ENCODE data around the gene TMEM245. TPM values are rescaled to one million over a fixed set of nuclear protein-coding genes. Genes with fewer than 3 reads are reported as not detected.

TMEM245 gene
- total and polyA plus RNA-seq, 2 of the 13 experiments (the other 11 are each of a cell fraction or from before 2014, with no cell fraction given) = 53.5 to 55.4 TPM

DNA sequence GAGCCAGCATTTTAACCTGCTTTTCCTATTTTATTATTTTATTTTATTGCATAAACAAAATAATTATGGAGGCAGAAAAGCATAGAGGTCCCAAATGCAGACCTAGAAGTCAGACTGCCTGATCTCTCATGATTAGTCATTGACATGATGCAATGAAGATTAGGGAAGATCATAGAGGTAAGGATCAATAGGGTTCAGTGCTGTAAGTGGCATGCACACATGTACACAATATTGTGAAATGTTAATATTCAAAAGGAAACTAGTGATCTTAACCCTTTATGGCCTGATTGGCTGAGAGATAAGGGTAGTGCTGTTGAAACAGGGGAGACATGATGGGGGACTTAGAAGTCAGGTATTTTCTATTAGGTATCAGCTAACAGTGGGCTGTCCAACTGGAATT is 48.4 kb upstream of the TMEM245 start (continued):
- TF ChIP-seq, protein P1, sequence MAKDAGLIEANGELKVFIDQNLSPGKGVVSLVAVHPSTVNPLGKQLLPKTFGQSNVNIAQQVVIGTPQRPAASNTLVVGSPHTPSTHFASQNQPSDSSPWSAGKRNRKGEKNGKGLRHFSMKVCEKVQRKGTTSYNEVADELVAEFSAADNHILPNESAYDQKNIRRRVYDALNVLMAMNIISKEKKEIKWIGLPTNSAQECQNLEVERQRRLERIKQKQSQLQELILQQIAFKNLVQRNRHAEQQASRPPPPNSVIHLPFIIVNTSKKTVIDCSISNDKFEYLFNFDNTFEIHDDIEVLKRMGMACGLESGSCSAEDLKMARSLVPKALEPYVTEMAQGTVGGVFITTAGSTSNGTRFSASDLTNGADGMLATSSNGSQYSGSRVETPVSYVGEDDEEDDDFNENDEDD (CRISPR knock-in tag; IDR thresholded peaks at IDR 0.05; ENCODE audit: borderline replicate concordance) = no peak
- TF ChIP-seq, protein P2, sequence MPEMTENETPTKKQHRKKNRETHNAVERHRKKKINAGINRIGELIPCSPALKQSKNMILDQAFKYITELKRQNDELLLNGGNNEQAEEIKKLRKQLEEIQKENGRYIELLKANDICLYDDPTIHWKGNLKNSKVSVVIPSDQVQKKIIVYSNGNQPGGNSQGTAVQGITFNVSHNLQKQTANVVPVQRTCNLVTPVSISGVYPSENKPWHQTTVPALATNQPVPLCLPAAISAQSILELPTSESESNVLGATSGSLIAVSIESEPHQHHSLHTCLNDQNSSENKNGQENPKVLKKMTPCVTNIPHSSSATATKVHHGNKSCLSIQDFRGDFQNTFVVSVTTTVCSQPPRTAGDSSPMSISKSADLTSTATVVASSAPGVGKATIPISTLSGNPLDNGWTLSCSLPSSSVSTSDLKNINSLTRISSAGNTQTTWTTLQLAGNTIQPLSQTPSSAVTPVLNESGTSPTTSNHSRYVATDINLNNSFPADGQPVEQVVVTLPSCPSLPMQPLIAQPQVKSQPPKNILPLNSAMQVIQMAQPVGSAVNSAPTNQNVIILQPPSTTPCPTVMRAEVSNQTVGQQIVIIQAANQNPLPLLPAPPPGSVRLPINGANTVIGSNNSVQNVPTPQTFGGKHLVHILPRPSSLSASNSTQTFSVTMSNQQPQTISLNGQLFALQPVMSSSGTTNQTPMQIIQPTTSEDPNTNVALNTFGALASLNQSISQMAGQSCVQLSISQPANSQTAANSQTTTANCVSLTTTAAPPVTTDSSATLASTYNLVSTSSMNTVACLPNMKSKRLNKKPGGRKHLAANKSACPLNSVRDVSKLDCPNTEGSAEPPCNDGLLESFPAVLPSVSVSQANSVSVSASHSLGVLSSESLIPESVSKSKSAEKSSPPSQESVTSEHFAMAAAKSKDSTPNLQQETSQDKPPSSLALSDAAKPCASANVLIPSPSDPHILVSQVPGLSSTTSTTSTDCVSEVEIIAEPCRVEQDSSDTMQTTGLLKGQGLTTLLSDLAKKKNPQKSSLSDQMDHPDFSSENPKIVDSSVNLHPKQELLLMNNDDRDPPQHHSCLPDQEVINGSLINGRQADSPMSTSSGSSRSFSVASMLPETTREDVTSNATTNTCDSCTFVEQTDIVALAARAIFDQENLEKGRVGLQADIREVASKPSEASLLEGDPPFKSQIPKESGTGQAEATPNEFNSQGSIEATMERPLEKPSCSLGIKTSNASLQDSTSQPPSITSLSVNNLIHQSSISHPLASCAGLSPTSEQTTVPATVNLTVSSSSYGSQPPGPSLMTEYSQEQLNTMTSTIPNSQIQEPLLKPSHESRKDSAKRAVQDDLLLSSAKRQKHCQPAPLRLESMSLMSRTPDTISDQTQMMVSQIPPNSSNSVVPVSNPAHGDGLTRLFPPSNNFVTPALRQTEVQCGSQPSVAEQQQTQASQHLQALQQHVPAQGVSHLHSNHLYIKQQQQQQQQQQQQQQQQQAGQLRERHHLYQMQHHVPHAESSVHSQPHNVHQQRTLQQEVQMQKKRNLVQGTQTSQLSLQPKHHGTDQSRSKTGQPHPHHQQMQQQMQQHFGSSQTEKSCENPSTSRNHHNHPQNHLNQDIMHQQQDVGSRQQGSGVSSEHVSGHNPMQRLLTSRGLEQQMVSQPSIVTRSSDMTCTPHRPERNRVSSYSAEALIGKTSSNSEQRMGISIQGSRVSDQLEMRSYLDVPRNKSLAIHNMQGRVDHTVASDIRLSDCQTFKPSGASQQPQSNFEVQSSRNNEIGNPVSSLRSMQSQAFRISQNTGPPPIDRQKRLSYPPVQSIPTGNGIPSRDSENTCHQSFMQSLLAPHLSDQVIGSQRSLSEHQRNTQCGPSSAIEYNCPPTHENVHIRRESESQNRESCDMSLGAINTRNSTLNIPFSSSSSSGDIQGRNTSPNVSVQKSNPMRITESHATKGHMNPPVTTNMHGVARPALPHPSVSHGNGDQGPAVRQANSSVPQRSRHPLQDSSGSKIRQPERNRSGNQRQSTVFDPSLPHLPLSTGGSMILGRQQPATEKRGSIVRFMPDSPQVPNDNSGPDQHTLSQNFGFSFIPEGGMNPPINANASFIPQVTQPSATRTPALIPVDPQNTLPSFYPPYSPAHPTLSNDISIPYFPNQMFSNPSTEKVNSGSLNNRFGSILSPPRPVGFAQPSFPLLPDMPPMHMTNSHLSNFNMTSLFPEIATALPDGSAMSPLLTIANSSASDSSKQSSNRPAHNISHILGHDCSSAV (CRISPR knock-in tag; IDR thresholded peaks at IDR 0.05; ENCODE audit: borderline replicate concordance) = no peak
- no peak for TF ChIP-seq NR2C2 (CRISPR knock-in tag; IDR thresholded peaks at IDR 0.05; ENCODE audit: borderline replicate concordance)
- TF ChIP-seq NR2F1 (CRISPR knock-in tag; IDR thresholded peaks at IDR 0.05) = peak in 1 of 2 experiments; percentile 43; a peak in 1 of 4 replicates
- no peak for TF ChIP-seq HNRNPL (IDR thresholded peaks at IDR 0.05; ENCODE audit: low read depth, low read length)
- TF ChIP-seq ZNF460 (CRISPR knock-in tag; IDR thresholded peaks at IDR 0.05; ENCODE audit: borderline replicate concordance) = no peak
- TF ChIP-seq ZNF292 (CRISPR knock-in tag; IDR thresholded peaks at IDR 0.05; ENCODE audit: borderline replicate concordance, low read depth) = no peak
- TF ChIP-seq FOSL1 (CRISPR knock-in tag; IDR thresholded peaks at IDR 0.05; ENCODE audit: borderline replicate concordance) = no peak
- TF ChIP-seq HNRNPK (IDR thresholded peaks at IDR 0.05; ENCODE audit: low read depth, low read length, poor library complexity, severe bottlenecking) = no peak
- no peak for TF ChIP-seq RORA (CRISPR knock-in tag; IDR thresholded peaks at IDR 0.05)
- no peak for TF ChIP-seq HDAC6 (IDR thresholded peaks at IDR 0.05; ENCODE audit: low read depth, low read length)
- TF ChIP-seq TOE1 (CRISPR knock-in tag; IDR thresholded peaks at IDR 0.05) = no peak
- no peak for TF ChIP-seq ZNF33B (CRISPR knock-in tag; IDR thresholded peaks at IDR 0.05)
- TF ChIP-seq CEBPB (IDR thresholded peaks at IDR 0.05; ENCODE audit: borderline replicate concordance, low read depth, low read length) = peak; percentile 94
- peak in 1 of 2 experiments; percentile 71; a peak in 2 of 4 replicates for TF ChIP-seq EP300 (IDR thresholded peaks at IDR 0.05; ENCODE audit: low read depth in 2 of 2, low read length in 2 of 2)
- TF ChIP-seq EP300 (CRISPR knock-in tag; IDR thresholded peaks at IDR 0.05; ENCODE audit: borderline replicate concordance) = no peak
- peak; percentile 82 for TF ChIP-seq CEBPG (CRISPR knock-in tag; IDR thresholded peaks at IDR 0.05)
- peak; percentile 45; the same call in 1 of the 2 replicates for TF ChIP-seq BCL6 (CRISPR knock-in tag; IDR thresholded peaks at IDR 0.05)
- TF ChIP-seq FOXC1 (CRISPR knock-in tag; IDR thresholded peaks at IDR 0.05; ENCODE audit: borderline replicate concordance) = no peak
- TF ChIP-seq SUZ12 (IDR thresholded peaks at IDR 0.05; ENCODE audit: low read depth, low read length) = no peak
- no peak for TF ChIP-seq ZBTB7B (CRISPR knock-in tag; IDR thresholded peaks at IDR 0.05)
- 0 out of 2 replicates have a peak, but pooled peaks have one; percentile 25 for TF ChIP-seq SOX5 (CRISPR knock-in tag; IDR thresholded peaks at IDR 0.05; ENCODE audit: borderline replicate concordance)
- no peak for TF ChIP-seq REXO4 (CRISPR knock-in tag; IDR thresholded peaks at IDR 0.05; ENCODE audit: borderline replicate concordance)

All from HepG2 (cell line).